ENCODE data around the gene LRRC73. TPM values are rescaled to one million over a fixed set of nuclear protein-coding genes. Genes with fewer than 3 reads are reported as not detected.
A peak's percentile ranks its signal among the peaks of the same experiment; 100 is the strongest.

Gene LRRC73
- total RNA-seq, 1 experiment from 2014 or later, result 0.22 TPM

DNA sequence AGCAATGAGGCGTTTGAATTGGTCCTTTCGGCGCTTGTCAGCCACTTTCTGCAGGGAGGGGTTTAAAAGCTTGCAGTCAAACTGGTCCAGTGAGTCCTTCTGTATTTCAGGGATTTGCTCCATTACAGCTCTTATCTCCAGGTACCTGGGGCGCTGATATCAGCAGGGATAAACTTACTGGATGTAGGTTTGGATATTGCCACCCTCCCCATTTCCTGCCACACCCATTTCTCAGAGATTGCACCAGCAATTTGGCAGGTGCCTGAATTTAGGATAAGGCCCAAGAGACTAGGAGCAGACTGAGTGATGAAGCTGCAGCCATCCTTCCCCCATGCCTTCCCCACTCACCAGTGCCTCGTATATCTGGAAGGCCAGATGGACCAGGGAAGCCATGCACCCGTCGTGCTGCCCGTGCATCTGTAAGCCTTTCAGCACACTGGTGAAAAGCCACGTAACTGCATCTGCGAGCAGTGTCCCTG, 14.4 kb upstream of the LRRC73 start:
- peak; percentile 8; the same call in 1 of the 2 replicates for ATAC-seq
- no peaks in the 10 kb centered on the region for H3F3A ChIP-seq (ENCODE audit: low read length, unreplicated experiment)
- no peaks in the 10 kb centered on the region for H3K4me1 ChIP-seq (ENCODE audit: insufficient read depth, low read length)
- H2AFZ ChIP-seq (ENCODE audit: low read length), result no peak overlapping the region
- no peak overlapping the region for H3K27ac ChIP-seq (ENCODE audit: low read length)
- no peak overlapping the region for H3K4me3 ChIP-seq (ENCODE audit: low read length)
- no peak overlapping the region for H3K9ac ChIP-seq (ENCODE audit: low read length)
- intact Hi-C loops (cut with micrococcal nuclease), result no loop called here
- ChIA-PET POLR2A (ENCODE audit: unreplicated experiment) (interaction anchor here (0.5 kb wide), 1 partner anchor 9 kb away, joined by 3 read pairs; no protein-coding TSS in a partner anchor), CTCF (interaction anchor here (0.5 kb wide), 1 partner anchor 9 kb away, joined by 4 read pairs; no protein-coding TSS in a partner anchor)
- no TSS peak for BruUV-seq (replicated peaks)
- DNase-seq, result no peak
- no peak overlapping the region for H3K4me2 ChIP-seq (ENCODE audit: low read length)
- TF ChIP-seq EZH2phosphoT487 (IDR thresholded peaks at IDR 0.05; ENCODE audit: borderline replicate concordance, low read length) (no peak), EZH2 (IDR thresholded peaks at IDR 0.05; ENCODE audit: low read length, unreplicated experiment) (no peak)
- TF ChIP-seq, protein P1, sequence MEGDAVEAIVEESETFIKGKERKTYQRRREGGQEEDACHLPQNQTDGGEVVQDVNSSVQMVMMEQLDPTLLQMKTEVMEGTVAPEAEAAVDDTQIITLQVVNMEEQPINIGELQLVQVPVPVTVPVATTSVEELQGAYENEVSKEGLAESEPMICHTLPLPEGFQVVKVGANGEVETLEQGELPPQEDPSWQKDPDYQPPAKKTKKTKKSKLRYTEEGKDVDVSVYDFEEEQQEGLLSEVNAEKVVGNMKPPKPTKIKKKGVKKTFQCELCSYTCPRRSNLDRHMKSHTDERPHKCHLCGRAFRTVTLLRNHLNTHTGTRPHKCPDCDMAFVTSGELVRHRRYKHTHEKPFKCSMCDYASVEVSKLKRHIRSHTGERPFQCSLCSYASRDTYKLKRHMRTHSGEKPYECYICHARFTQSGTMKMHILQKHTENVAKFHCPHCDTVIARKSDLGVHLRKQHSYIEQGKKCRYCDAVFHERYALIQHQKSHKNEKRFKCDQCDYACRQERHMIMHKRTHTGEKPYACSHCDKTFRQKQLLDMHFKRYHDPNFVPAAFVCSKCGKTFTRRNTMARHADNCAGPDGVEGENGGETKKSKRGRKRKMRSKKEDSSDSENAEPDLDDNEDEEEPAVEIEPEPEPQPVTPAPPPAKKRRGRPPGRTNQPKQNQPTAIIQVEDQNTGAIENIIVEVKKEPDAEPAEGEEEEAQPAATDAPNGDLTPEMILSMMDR (conservative IDR thresholded peaks at IDR 0.05; ENCODE audit: low read depth, low read length), result no peak
- peaks cover 2% of the 10 kb centered on the region; the same call in 1 of the 2 replicates for H4K20me1 ChIP-seq (ENCODE audit: low read length)
- peaks cover 90% of the 10 kb centered on the region for H3K36me3 ChIP-seq (ENCODE audit: low read depth, low read length)
- peaks cover 8% of the 10 kb centered on the region for H3K79me2 ChIP-seq (ENCODE audit: low read length)
- H3K9me2 ChIP-seq (replicated peaks; ENCODE audit: low read length), result no peaks in the 10 kb centered on the region
- no peaks in the 10 kb centered on the region for H3K9me3 ChIP-seq (ENCODE audit: low read length)
- H3K27me3 ChIP-seq (ENCODE audit: low read length), result no peaks in the 10 kb centered on the region

DNA sequence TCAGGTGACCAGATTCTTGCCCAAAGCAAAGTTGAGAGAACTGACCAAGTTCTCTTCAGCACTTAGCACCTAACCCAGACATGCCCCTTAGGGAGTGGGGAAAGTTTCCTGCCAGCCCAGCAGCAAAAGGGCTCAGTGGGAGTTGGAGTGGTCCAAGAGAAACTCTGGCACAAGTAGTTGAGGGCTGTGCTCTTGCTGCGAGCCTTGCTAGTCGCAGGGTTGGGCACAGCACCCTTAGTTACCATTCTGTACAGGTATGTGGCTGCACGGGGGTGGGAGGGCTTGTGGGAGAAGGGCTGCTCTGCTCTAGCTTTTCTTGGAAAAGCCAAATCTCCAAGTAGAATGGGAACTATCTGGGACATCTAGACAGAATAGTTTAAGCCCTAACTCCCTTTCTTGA, 13.1 kb upstream of the LRRC73 start:
- no peak overlapping the region for H3K4me3 ChIP-seq (ENCODE audit: low read length)
- ChIA-PET CTCF (no interaction called here), POLR2A (ENCODE audit: unreplicated experiment) (no interaction called here)
- no TSS peak for BruUV-seq (replicated peaks)
- H4K20me1 ChIP-seq (ENCODE audit: low read length), result peaks cover 14% of the 10 kb centered on the region
- H3K9ac ChIP-seq (ENCODE audit: low read length), result no peak overlapping the region
- H3K9me2 ChIP-seq (replicated peaks; ENCODE audit: low read length), result no peaks in the 10 kb centered on the region
- peaks cover 89% of the 10 kb centered on the region for H3K36me3 ChIP-seq (ENCODE audit: low read depth, low read length)
- ATAC-seq, result no peak
- H3K9me3 ChIP-seq (ENCODE audit: low read length), result no peaks in the 10 kb centered on the region
- DNase-seq, result no peak
- H3K27me3 ChIP-seq (ENCODE audit: low read length), result no peaks in the 10 kb centered on the region
- no peaks in the 10 kb centered on the region for H3F3A ChIP-seq (ENCODE audit: low read length, unreplicated experiment)
- peaks cover 4% of the 10 kb centered on the region; the same call in 1 of the 2 replicates for H3K4me1 ChIP-seq (ENCODE audit: insufficient read depth, low read length)
- no peak overlapping the region for H3K27ac ChIP-seq (ENCODE audit: low read length)
- H3K79me2 ChIP-seq (ENCODE audit: low read length), result peaks cover 20% of the 10 kb centered on the region
- H2AFZ ChIP-seq (ENCODE audit: low read length), result no peak overlapping the region
- no peak overlapping the region for H3K4me2 ChIP-seq (ENCODE audit: low read length)
- intact Hi-C loops (cut with micrococcal nuclease), result no loop called here
- TF ChIP-seq EZH2 (IDR thresholded peaks at IDR 0.05; ENCODE audit: low read length, unreplicated experiment) (no peak), EZH2phosphoT487 (IDR thresholded peaks at IDR 0.05; ENCODE audit: borderline replicate concordance, low read length) (no peak)
- TF ChIP-seq, protein P1 (conservative IDR thresholded peaks at IDR 0.05; ENCODE audit: low read depth, low read length), result no peak

DNA sequence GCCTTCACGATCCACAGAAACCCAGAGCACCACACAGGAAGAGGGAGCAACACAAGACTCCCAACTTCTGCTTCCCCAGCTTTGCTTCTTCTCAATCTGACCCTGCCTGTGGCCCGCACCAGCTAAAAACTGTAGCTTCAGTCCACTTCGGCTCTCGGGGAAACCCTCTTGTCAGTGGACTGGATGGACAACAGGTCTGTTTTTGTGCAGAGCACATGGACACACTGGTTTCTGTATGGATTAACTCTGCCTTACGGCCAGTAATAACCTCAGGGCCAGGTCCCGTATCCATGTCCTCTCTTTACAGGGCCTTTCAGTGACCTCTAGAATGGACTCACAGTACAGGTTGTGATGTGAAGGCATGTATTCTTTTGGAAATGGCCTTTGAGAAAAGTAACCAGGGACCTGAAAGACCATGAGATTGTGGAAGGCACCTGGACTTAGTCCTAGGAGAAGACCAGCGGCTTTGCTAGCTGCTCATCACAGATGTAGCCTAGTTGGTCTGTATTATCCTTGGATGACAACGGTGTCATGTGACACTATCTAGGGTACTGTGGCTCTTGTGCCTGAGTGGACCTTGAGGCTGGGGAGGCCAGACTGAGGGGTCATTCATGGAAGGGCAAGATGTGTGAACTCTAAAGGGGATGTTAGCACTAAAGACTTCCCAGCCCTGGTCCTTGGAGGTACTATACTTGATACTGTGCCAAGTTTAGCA, 12.6 kb upstream of the LRRC73 start:
- Histone ChIP-seq H3K27ac (ENCODE audit: low read length) (no peak overlapping the region), H3K36me3 (ENCODE audit: low read depth, low read length) (peaks cover 83% of the 10 kb centered on the region), H3F3A (ENCODE audit: low read length, unreplicated experiment) (no peaks in the 10 kb centered on the region), H3K4me2 (ENCODE audit: low read length) (no peak overlapping the region), H3K4me3 (ENCODE audit: low read length) (no peak overlapping the region), H3K4me1 (ENCODE audit: insufficient read depth, low read length) (peaks cover 4% of the 10 kb centered on the region; the same call in 1 of the 2 replicates), H2AFZ (ENCODE audit: low read length) (no peak overlapping the region), H3K9ac (ENCODE audit: low read length) (no peak overlapping the region), H3K27me3 (ENCODE audit: low read length) (no peaks in the 10 kb centered on the region), H4K20me1 (ENCODE audit: low read length) (peaks cover 20% of the 10 kb centered on the region), H3K9me2 (replicated peaks; ENCODE audit: low read length) (no peaks in the 10 kb centered on the region), H3K79me2 (ENCODE audit: low read length) (peaks cover 26% of the 10 kb centered on the region), H3K9me3 (ENCODE audit: low read length) (no peaks in the 10 kb centered on the region)
- no peak for DNase-seq
- ChIA-PET CTCF (no interaction called here), POLR2A (ENCODE audit: unreplicated experiment) (no interaction called here)
- BruUV-seq (replicated peaks), result TSS peak; percentile 10
- intact Hi-C loops (cut with micrococcal nuclease), result no loop called here
- no peak for ATAC-seq
- TF ChIP-seq EZH2 (IDR thresholded peaks at IDR 0.05; ENCODE audit: low read length, unreplicated experiment) (no peak), EZH2phosphoT487 (IDR thresholded peaks at IDR 0.05; ENCODE audit: borderline replicate concordance, low read length) (no peak)
- TF ChIP-seq, protein P1 (conservative IDR thresholded peaks at IDR 0.05; ENCODE audit: low read depth, low read length), result no peak

Measured in PC-3 (cell line).